Small intestine (tissue), 7 donors: Measurements from ENCODE around the gene ITGAV. TPM values are rescaled to one million over a fixed set of nuclear protein-coding genes. Genes with fewer than 3 reads are reported as not detected.

Source experiments
- DNase-seq, 2 donors: peaks; one replicate each; pipeline versions ENCODE4 v3.0.0 to v3.0.0-alpha.2; 2013
- FAIRE-seq: peaks from 2 replicates; lab custom pipeline; 2012; peaks lifted over from hg19 to GRCh38; lab: Jason Lieb, UNC
- H3K27ac ChIP-seq, 3 donors: one replicate each; pipeline ENCODE4 v1.5.1; 2013; ENCODE audit warnings: low read length in 2 of 3, mild to moderate bottlenecking in 2 of 3, control low read depth in 1 of 3, inconsistent platforms in 1 of 3, low read depth in 1 of 3, moderate library complexity in 1 of 3
- H3K27me3 ChIP-seq, 3 donors: one replicate each; pipeline ENCODE4 v1.6.1; 2013; ENCODE audit warnings: low read length in 3 of 3, inconsistent platforms in 1 of 3; ENCODE audit not compliant: control insufficient read depth in 3 of 3, insufficient read depth in 3 of 3
- H3K36me3 ChIP-seq, 3 donors: one replicate each; pipeline ENCODE4 v1.6.1; 2013; ENCODE audit warnings: low read length in 3 of 3, inconsistent platforms in 1 of 3, low read depth in 1 of 3, mild to moderate bottlenecking in 1 of 3, moderate library complexity in 1 of 3; ENCODE audit not compliant: control insufficient read depth in 3 of 3, insufficient read depth in 2 of 3
- H3K4me1 ChIP-seq, 3 donors: one replicate each; pipeline ENCODE4 v1.6.1; 2013; ENCODE audit warnings: low read length in 2 of 3, inconsistent platforms in 1 of 3, low read depth in 1 of 3, mild to moderate bottlenecking in 1 of 3, moderate library complexity in 1 of 3; ENCODE audit not compliant: control insufficient read depth in 3 of 3, insufficient read depth in 2 of 3
- H3K4me3 ChIP-seq, 3 donors: one replicate each; pipeline ENCODE4 v1.5.1; 2013; ENCODE audit warnings: low read length in 3 of 3, control low read depth in 1 of 3, inconsistent platforms in 1 of 3, low read depth in 1 of 3, mild to moderate bottlenecking in 1 of 3, moderate library complexity in 1 of 3
- H3K9me3 ChIP-seq, 2 donors: one replicate each; pipeline ENCODE4 v1.6.1; 2013; ENCODE audit warnings: low read depth in 1 of 2, low read length in 1 of 2; ENCODE audit not compliant: control insufficient read depth in 2 of 2, insufficient read depth in 1 of 2
- WGBS, 3 donors: extraction: QIAGEN DNeasy Blood & Tissue Kit; methylation state at CpG; one replicate each; pipeline ENCODE4 v1.1.7; 2013; 5-methylcytosine and 5-hydroxymethylcytosine counted together
- polyA plus RNA-seq, 4 donors: library from polyadenylated mRNA; stranded (reverse) in 3 of 4; unstranded in 1 of 4; fragments of 200-250 nt in 3 of 4; fragments of 120-200 nt in 1 of 4; gene quantifications; one replicate each; pipeline versions ENCODE4 v1.2.1 to v1.2.3, GENCODE V29; 2013
- donor health status: healthy with polysubstance abuse.
- donor health status: control.
- donor health status: control.
- donor health status: Bipolar disorder and iron deficiency.
- donor health status: healthy.

Gene ITGAV
- polyA plus RNA-seq, 4 donors: 4.0 to 48.2 (median 7.4) TPM

GRCh38 chr2:186611526-186611925 lies 21.7 kb downstream of the ITGAV start:
- 86 to 93% (median 89%) methylated on average over 2 of the region's 2 CpGs for WGBS, 3 donors
- H3K36me3 ChIP-seq: peaks cover 0 to 2% (median 0%) of the 10 kb centered on the region in 3 donors
- DNase-seq (no peak), FAIRE-seq (no peak)
- no peaks in the 10 kb centered on the region for H3K9me3 ChIP-seq
- no peaks in the 10 kb centered on the region for H3K4me1 ChIP-seq
- H3K4me3 ChIP-seq: no peak overlapping the region
- H3K27ac ChIP-seq: no peak overlapping the region
- H3K27me3 ChIP-seq: no peaks in the 10 kb centered on the region

DNA sequence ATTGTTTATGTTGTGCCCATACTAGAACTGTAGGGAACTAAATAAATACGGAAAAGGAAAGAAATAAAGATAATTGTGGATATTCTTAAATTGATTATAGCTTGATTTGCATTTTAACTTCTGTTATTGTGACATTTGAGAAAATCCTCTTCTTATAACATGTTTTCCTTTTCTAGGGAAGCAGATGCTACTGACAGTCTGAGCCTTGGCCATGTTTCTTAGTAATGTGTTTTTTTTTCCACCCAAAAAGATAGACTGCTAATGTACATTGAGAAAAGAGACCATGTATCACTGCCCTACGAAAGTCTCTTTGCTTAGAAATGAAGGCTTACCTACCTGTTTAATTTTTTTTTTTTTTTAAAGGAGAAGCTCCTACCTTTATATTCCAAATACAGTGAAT lies 22.2 kb downstream of the ITGAV start:
- H3K27ac ChIP-seq: no peak overlapping the region
- FAIRE-seq (no peak), DNase-seq (no peak)
- H3K4me1 ChIP-seq: no peaks in the 10 kb centered on the region
- 92 to 98% (median 92%) methylated on average over 2 of the region's 2 CpGs for WGBS, 3 donors
- H3K36me3 ChIP-seq: no peaks in the 10 kb centered on the region
- no peaks in the 10 kb centered on the region for H3K9me3 ChIP-seq
- no peaks in the 10 kb centered on the region for H3K27me3 ChIP-seq
- H3K4me3 ChIP-seq: no peak overlapping the region

DNA sequence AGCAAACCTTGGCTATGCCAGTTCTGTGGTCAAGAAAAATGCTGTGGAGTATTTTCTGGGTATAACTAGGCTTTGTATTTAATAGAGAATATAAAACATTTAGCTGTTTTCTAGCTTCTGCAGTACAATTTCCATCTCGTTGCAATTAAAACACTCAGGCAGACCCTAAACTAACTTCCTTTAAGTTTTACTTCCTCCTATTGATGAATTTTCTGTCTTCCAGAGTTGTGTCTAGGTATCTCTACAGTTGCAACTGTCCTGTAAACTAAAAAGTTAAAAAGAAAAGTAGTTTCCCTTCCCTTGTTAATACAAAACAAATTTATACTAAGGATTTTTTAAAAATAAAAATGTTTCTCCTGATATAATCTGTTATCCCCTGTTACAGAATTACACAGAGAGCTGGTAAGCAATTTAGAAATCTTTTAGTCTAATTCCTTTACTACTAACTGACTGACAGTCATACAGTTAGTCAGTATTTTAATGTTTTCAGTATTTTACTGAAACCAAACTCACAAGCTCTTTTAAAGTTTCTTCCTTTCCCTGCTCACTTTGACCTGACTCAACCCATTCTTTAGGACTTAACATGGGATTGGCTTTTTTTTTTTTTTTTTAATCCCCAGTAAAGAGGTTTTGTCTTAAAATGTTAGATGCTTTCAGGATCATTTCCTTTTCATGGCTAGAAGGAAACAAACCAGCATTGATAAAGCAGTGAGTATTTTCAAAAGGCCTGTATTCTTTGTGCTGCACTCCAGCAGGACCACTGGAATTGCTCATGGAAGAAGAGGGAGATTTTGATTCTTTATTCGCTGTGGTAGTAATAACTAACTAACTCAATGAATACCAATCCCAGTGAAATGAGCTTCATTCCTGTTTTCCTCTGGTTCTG lies 22.9 kb downstream of the ITGAV start:
- FAIRE-seq (no peak), DNase-seq (no peak)
- Histone ChIP-seq H3K4me1 (no peaks in the 10 kb centered on the region), H3K36me3 (peaks cover 0 to 1% (median 0%) of the 10 kb centered on the region in 3 donors), H3K9me3 (no peaks in the 10 kb centered on the region), H3K4me3 (no peak overlapping the region), H3K27me3 (no peaks in the 10 kb centered on the region), H3K27ac (no peak overlapping the region)
- 65 to 85% (median 79%) methylated on average over 2 of the region's 2 CpGs for WGBS, 3 donors

DNA sequence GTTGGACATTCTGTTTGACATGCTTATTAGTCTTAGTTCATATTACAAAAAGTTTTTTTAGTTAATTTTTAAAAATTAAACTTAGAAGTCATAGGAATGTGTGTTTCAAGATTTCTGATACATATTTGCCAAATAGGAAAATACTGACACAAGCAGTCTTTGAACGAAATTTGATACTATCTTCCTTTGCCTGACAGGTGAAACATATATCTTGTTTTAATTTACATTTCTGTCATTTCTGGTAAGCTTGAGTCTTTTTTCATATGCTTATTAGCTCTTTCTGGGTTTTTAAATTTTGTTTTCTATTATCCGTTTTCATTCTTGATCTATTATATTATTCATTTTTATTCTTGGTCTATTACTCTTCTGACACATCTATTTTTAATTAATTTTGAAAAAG lies 24.5 kb downstream of the ITGAV start:
- Histone ChIP-seq H3K9me3 (no peaks in the 10 kb centered on the region), H3K27me3 (no peaks in the 10 kb centered on the region), H3K27ac (no peak overlapping the region), H3K36me3 (peaks cover 0 to 4% (median 0%) of the 10 kb centered on the region in 3 donors), H3K4me3 (no peak overlapping the region), H3K4me1 (no peaks in the 10 kb centered on the region)
- FAIRE-seq (peak; percentile 73), DNase-seq (no peak)
- 86 to 91% (median 89%) methylated on average over 2 of the region's 2 CpGs for WGBS, 3 donors

DNA sequence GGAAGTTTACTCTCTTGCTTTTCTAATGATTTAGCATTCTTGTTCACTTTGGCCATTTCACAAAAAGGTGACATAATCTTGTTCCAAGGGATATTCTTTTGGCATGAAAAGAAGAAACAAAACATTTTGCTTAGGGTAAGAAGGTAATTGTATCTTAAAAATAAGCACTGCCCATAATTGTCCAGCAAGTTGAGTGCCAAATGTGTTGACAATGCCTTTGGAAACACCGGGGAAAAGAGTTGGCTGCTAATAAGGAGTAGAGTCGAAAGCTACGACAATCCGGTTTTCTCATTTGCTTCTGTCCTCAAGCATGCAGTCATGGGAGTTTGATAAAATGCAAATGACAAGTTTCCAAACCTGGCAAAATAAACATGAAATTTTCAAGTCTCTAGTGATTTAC lies 27.3 kb downstream of the ITGAV start:
- no peak for FAIRE-seq
- peaks cover 0 to 4% (median 2%) of the 10 kb centered on the region in 3 donors for H3K36me3 ChIP-seq
- WGBS, 3 donors: 78 to 94% (median 91%) methylated on average over 4 of the region's 4 CpGs
- no peaks in the 10 kb centered on the region for H3K4me1 ChIP-seq
- no peak for DNase-seq
- H3K4me3 ChIP-seq: no peak overlapping the region
- no peak overlapping the region for H3K27ac ChIP-seq
- H3K27me3 ChIP-seq: no peaks in the 10 kb centered on the region
- H3K9me3 ChIP-seq: no peaks in the 10 kb centered on the region

- no peaks in the 10 kb centered on the region for H3K9me3 ChIP-seq
- no peak for FAIRE-seq
- peaks cover 2 to 5% (median 2%) of the 10 kb centered on the region in 3 donors for H3K36me3 ChIP-seq
- H3K27me3 ChIP-seq: no peaks in the 10 kb centered on the region
- WGBS, 3 donors: 84 to 96% (median 89%) methylated on average over 1 of the region's 1 CpG
- no peak overlapping the region for H3K27ac ChIP-seq
- DNase-seq: no peak
- no peak overlapping the region for H3K4me3 ChIP-seq
- H3K4me1 ChIP-seq: no peaks in the 10 kb centered on the region
These were observed 27.9 kb downstream of the ITGAV start for GRCh38 chr2:186617771-186618170.

- H3K27ac ChIP-seq: no peak overlapping the region
- no peaks in the 10 kb centered on the region for H3K9me3 ChIP-seq
- H3K27me3 ChIP-seq: no peaks in the 10 kb centered on the region
- DNase-seq (no peak), FAIRE-seq (no peak)
- no peak overlapping the region for H3K4me3 ChIP-seq
- no peaks in the 10 kb centered on the region for H3K4me1 ChIP-seq
- WGBS, 3 donors: 91 to 100% (median 95%) methylated on average over 1 of the region's 1 CpG
- peaks cover 2 to 5% (median 3%) of the 10 kb centered on the region in 3 donors for H3K36me3 ChIP-seq
These were observed 28.8 kb downstream of the ITGAV start for GRCh38 chr2:186618696-186619095.

GRCh38 chr2:186623084-186623483 lies 33.2 kb downstream of the ITGAV start:
- WGBS, 3 donors: 84 to 92% (median 91%) methylated on average over 2 of the region's 2 CpGs
- Histone ChIP-seq H3K4me3 (no peak overlapping the region), H3K4me1 (no peaks in the 10 kb centered on the region), H3K27ac (no peak overlapping the region), H3K27me3 (no peaks in the 10 kb centered on the region), H3K9me3 (no peaks in the 10 kb centered on the region), H3K36me3 (peaks cover 2 to 7% (median 5%) of the 10 kb centered on the region in 3 donors)
- FAIRE-seq (no peak), DNase-seq (no peak)
